SKM-1 treated with dmso at 0.1 percent for 144 hours (cell line): Measurements from ENCODE around the gene CABCOCO1.

Source experiments
- DNase-seq: peaks from one replicate; lab custom pipeline; 2025; ENCODE audit not compliant: unreplicated experiment; lab: John Stamatoyannopoulos, UW

Gene CABCOCO1

GRCh38 chr10:61781969-61782403 is 119.3 kb downstream of the CABCOCO1 start:
- no peak for DNase-seq

DNA sequence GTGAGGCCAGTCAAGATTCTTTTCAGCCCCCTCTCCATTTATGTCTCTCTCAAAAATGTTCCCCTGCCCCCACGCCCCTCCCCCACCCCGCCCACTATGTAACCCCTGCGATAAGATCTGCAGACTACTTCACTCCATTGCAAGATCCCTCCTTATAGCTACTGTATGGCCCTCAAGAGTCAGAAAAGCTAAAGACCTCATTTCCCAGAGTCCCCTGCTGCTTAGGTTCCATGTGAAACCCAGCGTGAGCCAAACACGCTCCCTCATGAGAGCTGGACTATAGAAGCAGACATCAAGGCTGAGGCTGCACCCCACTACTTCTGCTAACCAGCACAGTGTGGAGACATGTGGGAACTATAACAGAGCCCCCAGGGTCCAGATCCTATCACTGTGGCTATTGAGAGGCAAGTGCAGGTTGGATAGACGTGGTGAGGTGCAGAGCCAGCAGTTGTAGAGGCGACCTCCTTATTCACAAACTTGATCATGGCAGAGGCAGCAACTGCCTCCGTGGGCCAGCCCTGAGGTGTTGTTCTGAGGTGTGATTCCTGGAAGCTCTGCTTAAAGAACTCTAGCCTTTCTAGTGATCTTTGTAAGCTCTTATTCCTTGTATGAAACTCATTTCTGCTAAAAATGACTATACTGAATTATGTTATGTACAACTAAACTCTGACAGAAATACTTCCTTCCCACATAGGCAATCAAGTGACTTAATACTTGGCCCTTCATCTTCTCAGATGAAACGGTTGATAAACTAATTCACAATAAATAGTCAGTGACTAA is 121.8 kb downstream of the CABCOCO1 start:
- DNase-seq, result no peak

DNA sequence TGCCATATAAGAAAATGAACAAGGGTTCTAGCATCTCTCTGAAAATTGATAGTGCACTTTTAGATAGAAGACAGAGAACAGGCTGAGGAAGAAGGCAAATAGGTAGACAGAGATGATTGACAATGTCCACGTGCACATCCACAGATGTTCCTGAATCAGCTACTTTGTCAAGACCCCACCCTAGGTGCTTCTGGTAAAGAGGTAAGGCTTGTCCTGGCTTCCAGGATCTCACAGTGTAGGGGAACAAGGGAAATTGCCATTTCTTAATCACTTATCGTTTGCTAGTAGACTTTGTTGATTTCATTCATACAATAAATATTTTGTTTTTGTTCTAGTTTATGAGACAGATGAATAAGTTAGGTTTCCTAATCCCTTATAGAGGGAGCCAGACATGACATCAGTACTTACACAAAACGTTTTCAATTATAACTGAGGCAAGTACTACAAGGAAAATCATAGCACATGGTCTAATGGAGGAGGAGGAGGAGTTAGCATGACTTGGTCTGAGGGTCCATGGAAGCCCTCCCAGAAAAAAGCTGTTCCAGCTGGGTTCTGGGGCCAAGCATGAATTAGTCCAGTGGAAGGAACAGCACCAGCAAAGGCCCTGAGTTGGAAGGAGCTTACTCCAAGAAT is 122.9 kb downstream of the CABCOCO1 start:
- DNase-seq, result no peak

DNA sequence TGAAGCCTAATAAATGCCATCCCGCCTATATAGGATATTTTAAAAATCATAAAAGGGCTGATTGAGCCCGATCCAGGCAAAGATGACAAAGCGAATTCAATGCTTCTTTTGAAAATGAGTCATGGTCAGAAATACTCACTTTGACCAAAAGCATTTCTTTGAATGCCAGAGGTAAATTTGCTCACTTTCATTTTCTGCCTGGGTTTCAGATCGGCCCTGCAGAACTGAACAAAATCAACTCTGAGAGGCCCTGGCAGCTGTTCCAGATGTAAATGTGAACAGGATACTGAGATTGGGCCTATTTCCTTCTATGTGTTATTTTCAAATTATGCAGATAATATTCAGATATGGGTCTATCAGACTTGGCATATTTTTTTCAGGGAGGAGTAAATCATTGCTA is 124.0 kb downstream of the CABCOCO1 start:
- no peak for DNase-seq

DNA sequence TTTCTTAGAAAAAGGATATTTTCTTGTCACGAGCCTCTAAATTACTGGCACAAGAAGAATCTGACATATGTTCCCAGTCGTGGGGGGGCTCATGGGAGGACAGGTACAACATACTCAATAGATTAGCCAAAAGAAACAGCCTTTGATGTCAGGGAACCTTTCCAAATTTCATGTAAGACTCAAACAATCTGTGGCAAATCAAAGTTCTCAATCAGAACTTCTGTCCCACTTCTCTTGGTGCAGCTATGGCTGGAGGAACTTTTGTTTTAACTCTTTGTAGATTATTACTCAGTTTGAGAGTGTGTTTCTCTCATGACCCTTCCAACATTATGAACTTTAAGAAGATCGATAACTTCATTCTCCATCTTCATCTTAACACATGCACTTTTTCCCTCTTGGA is 124.4 kb downstream of the CABCOCO1 start:
- no peak for DNase-seq

GRCh38 chr10:61789031-61789430 is 126.3 kb downstream of the CABCOCO1 start:
- no peak for DNase-seq

DNA sequence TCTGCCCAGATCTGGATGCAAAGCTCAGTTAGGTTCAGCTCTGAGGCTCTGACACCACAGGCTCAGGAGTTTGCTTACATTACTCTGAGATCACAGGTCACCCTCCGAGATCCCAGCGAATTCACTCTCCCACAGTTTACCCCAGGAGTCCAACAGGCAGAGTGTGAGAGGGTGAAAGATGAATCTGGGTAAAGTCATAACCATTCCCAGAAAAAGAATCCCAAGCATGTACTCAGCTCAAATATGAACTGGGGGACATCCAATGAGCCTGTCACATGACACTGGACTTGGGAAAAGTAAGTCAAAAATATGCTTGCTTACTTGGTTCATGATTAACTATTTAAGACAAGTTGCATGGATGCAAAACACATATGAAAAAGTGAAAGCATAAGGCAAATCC is 128.5 kb downstream of the CABCOCO1 start:
- no peak for DNase-seq

DNA sequence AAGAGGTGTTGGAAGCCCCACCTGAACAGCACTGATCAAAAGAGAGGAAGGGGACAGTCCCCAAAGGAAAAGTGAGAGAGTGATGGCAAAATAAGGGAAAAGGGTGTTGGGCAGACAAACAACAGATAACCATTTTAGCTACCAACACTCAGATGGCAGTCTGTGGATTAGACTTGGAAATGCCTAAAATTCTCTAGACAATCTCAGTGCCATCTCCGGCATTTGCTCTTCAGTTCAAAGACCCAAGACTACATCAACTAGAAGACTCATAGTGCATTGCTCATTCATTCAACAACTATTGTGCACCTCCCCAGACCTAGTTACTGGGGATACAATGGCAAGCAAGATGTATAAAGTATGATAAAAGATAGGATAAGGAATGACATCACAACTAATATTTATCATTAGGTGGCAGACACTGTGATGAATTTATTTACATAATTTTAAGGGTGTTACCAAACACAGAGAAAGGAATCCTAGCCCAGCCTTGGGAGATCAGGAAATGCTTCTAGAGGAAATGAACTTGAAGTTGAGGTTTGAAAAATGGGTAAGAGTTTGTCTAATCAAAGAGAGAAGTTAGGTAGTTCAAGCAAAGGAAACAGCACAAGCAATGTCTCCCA is 129.5 kb downstream of the CABCOCO1 start:
- no peak for DNase-seq

GRCh38 chr10:61792921-61793320 is 130.2 kb downstream of the CABCOCO1 start:
- DNase-seq, result no peak

DNA sequence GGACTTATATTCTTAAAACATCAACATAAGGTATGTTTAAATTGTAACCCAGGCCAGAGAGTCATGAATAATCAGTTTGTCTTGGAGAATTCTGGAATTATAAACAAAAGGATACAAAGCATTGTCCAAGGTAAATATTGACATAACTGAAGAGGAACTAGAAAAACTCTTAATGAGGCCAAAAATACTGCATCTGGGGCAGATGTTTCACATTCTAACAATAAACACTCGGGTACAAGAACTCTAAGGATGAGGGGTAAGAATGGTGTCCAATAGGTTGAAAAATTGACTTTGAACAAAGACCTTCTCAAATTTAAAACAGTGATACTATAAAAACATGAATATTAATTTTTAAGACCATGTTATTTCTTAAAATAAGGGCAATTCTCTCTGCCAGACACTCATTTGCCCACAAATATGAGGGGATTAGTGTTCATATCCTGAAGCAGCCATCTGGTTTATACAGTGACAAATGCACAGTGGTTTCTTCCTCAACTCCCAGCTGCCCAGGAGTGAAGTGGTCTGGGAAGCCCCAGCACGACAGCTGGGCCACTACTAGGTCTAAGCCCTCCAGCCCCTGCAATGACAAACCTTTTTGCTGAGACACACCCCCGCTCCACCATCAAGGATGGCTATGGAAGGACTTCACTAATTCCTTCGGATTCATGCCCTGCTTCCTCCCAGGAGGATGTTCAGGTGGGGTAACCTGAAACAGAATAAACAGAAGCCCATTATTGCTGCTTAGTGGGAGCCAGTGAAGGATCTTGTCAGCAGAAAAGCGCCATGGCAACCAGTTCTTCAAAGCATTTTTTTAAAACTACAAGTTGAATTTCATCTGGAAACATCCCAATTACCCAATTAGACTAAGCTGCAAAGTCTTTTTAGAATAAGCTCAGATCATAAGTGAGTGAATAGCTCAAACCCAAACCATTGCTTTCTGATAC is 131.3 kb downstream of the CABCOCO1 start:
- DNase-seq, result no peak

- no peak for DNase-seq
Measured at GRCh38 chr10:61795147-61795546, 132.4 kb downstream of the CABCOCO1 start.

DNA sequence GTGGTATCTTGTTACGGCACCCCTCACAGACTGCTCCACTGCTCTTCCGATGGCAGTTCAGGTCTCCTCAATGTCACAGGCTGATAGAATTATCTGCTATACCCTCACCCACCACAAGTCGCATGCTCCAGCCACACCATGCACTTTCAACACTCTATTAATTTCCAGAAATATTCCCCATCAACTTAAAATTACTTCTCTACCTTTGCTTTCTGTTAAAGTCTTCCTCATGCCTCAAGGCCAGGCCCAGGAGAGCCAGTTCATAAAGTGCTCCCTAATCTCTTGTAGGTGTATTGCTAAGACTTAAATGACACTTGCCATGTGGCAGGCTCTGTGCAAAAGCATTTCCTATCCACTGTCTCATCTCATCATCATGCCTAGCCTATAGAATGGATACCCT is 132.8 kb downstream of the CABCOCO1 start:
- DNase-seq, result no peak

- DNase-seq, result no peak
Measured at GRCh38 chr10:61796785-61797184, 134.1 kb downstream of the CABCOCO1 start.

- DNase-seq, result no peak
Measured at GRCh38 chr10:61797304-61798153, 134.8 kb downstream of the CABCOCO1 start.

- DNase-seq, result no peak
Measured at GRCh38 chr10:61798713-61799112, 136.0 kb downstream of the CABCOCO1 start.

DNA sequence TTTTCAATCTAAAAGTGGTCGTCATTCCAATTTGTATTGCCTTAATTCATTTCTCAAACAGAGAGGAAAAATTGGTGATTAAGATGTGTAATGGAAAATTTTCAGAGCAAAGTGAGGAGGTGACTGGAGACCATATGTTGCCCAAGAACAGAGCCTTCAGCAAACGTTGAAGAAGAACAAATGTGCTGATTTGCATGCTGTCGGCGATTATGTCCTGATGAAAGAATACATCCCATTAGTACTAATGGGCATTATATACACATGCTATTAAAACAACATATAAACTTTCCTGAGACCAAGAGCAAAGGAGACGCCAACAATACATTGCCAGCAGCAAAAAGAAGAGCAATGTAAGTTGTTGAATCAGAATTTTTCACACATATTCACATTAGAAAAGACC is 138.8 kb downstream of the CABCOCO1 start:
- no peak for DNase-seq

DNA sequence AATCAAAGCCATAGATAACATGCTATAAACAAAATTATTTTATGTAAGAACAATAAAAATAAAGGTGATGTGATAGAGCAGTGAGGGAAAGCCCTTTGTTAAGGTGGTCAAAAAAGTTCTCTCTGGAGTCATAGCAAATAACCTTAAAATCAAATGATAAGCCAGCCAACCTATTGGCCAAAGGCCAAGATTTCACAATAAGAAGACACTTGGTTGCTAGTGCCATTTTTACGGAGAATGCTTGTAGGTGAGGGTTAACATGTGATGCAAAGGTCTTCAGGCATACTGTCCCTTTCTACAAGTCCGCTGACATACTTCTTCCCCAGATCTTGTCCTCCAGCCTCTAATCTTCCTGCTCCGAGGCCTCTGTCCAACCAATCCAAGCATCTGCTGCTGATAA is 140.5 kb downstream of the CABCOCO1 start:
- no peak for DNase-seq

- no peak for DNase-seq
Measured at GRCh38 chr10:61804414-61804813, 141.7 kb downstream of the CABCOCO1 start.

DNA sequence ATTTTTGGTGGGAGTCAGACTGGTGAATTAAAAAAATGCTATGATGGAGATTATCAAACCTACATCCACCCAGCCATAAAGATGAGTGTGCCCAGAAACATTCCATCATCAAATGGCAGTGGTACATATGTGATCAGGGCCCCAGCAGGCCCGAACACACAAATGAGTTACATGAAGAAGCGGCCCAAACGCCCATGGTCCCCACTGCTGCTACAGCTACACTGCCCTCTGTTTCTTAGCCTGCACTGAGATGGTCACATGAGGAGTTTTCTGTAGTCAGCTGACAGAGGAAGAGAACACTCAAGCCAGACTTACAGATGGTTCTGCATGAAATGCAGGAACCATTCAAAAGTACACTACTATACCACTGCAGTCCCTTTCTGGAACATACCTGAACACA is 142.4 kb downstream of the CABCOCO1 start:
- no peak for DNase-seq

DNA sequence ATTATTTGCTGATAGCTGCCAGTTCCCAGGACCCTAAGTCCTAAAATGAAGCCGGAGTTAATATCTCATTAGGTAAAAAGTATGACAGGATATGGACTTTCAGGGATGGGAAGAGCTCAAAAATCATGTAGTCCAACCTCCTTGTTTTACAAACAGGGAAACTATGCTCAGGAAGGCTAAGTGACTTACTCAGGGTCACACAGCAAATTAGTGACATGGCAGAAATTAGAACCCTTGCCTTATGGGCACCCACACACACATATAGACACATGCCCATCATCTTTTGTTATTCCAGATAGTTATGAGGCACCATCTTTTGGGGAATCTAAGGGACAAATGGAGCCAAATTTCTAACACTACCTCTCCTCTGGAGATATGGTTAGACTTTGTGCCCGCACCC is 147.5 kb downstream of the CABCOCO1 start:
- no peak for DNase-seq
